IPS-18c (cell line): ENCODE data around the gene DDAH1.

Experiments
- H3K4me3 ChIP-seq: 2 replicates; pipeline ENCODE4 v1.7.0; 2013; ENCODE audit warnings: low read depth, mild to moderate bottlenecking, low read length, moderate library complexity; ENCODE audit not compliant: insufficient read depth
- H3K9me3 ChIP-seq: one replicate; pipeline ENCODE4 v1.6.1; 2013; ENCODE audit warnings: mild to moderate bottlenecking, low read length, moderate library complexity; ENCODE audit not compliant: control insufficient read depth, insufficient read depth

The DDAH1 gene

GRCh38 chr1:85315789-85316188 is 149.2 kb downstream of the DDAH1 start:
- no peak overlapping the region for H3K4me3 ChIP-seq
- no peaks in the 10 kb centered on the region for H3K9me3 ChIP-seq

DNA sequence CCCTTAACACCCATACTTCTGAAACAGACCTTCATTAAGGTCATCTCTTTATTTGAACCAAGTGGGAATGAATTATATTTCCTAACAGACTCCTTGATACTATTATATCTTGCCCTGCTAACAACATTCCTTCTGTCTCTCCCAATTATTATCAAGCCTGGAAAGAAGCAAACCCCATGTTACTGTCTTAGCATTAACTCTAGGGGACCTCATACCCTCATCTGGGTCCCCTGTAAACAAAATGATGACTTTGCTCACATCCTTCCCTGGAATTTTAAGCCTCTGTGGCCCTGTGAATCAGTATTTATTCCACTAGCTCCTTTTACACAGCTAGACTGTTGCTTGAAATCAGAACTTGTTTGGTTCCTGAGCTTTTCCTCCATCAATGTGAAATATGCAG is 150.2 kb downstream of the DDAH1 start:
- Histone ChIP-seq H3K9me3 (no peaks in the 10 kb centered on the region), H3K4me3 (no peak overlapping the region)

- no peaks in the 10 kb centered on the region for H3K9me3 ChIP-seq
- no peak overlapping the region for H3K4me3 ChIP-seq
Observed at GRCh38 chr1:85313888-85314696, 150.9 kb downstream of the DDAH1 start.

- no peaks in the 10 kb centered on the region for H3K9me3 ChIP-seq
- no peak overlapping the region for H3K4me3 ChIP-seq
Observed at GRCh38 chr1:85311818-85312217, 153.1 kb downstream of the DDAH1 start.

- H3K9me3 ChIP-seq = peaks cover 2% of the 10 kb centered on the region
- no peak overlapping the region for H3K4me3 ChIP-seq
Observed at GRCh38 chr1:85308833-85309350, 156.1 kb downstream of the DDAH1 start.

- Histone ChIP-seq H3K4me3 (peak overlapping the region; percentile 20; the same call in 1 of the 2 replicates), H3K9me3 (peaks cover 4% of the 10 kb centered on the region)
Observed at GRCh38 chr1:85307987-85308832, 156.7 kb downstream of the DDAH1 start.

DNA sequence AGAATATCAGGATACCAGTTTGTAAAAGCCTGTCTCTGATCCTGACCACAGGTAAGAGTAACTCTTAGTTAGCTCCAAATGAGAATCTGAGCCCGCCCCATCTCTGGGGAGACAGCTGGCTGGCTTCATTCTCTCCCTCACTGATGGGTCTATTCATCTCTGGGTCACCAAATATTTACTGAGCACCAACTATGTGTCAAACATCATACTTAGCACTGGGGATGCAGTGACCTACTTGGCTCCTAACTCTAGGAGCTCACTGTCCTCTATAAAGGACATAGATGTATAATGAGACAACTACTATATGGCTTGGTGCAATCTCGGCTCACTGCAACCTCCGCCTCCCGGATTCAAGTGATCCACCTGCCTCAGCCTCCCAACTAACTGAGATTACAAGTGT is 158.7 kb downstream of the DDAH1 start:
- peaks cover 8% of the 10 kb centered on the region for H3K9me3 ChIP-seq
- H3K4me3 ChIP-seq = no peak overlapping the region

DNA sequence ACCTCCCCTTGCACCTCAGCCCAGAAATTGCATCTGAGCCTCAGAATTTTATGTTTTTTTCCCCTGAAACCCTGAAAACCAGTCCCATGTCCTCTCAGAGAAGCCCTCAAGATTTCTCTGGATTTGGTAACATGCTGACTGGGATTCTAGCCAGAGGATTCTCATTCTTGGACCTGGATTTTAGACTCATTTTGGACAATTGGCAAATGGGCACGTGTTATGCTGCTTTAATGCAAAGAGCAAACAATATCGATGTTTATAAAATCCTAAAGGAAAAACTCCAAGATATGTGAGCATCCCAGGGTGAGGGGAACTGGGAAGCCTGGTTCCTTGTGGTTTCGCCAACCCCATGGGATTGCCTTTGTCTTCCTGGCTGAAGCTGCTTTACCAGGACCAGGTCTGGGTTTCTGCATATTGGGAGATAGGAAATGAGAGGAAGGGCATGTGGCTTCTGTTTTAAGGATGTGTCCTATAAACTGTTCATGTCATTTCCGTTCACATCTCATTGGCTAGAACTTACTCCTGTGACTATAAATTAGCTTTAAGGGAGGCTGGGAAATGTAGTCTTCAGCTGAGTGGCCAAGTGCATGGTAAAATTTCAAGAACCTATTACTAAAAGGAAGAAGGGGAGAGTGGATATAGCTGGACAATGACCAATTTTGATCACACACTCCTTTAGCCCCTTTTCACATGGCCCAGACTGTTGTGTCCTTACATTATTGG is 161.4 kb downstream of the DDAH1 start:
- Histone ChIP-seq H3K4me3 (no peak overlapping the region), H3K9me3 (peaks cover 8% of the 10 kb centered on the region)

DNA sequence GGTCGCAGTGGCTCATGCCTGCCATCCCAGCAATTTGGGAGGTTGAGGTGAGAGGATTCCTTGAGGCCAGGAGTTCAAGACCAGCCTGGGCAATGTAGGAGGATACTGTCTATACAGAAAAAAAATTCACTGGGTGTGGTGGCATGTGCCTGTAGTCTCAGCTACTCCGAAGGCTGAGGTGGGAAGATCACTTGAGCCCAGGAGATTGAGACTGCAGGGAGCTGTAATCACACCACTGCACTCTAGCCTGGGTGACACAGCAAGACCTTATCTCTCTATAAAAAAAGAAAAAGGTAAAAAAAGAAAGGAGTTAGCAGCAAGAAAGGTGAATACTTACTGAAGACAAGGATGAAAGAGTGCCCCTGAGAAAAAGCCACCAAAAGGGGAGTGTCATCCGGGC is 164.8 kb downstream of the DDAH1 start:
- Histone ChIP-seq H3K9me3 (peaks cover 6% of the 10 kb centered on the region), H3K4me3 (no peak overlapping the region)

GRCh38 chr1:85297855-85298629 is 166.9 kb downstream of the DDAH1 start:
- Histone ChIP-seq H3K9me3 (peaks cover 4% of the 10 kb centered on the region), H3K4me3 (no peak overlapping the region)

- no peak overlapping the region for H3K4me3 ChIP-seq
- peaks cover 3% of the 10 kb centered on the region for H3K9me3 ChIP-seq
Observed at GRCh38 chr1:85297538-85297854, 167.5 kb downstream of the DDAH1 start.

DNA sequence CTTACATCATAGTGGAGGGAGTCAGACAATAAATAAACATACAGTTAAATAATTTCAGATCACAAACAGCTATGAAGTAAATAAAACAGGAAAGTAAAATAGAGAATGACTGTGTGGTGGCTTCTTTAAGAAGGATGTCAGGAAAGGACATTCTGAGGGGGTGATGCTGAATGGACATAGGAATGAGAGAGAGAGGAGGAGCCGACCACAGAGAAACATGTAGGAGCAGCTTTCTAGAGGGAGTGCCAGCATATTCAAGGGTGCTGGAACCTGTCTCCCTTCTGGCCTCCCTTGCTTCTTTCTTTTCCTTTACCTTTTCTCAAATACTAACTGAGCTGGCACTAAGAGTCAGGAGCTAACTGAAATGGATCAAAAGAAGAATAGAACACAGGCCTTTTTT is 168.0 kb downstream of the DDAH1 start:
- no peaks in the 10 kb centered on the region for H3K9me3 ChIP-seq
- no peak overlapping the region for H3K4me3 ChIP-seq

DNA sequence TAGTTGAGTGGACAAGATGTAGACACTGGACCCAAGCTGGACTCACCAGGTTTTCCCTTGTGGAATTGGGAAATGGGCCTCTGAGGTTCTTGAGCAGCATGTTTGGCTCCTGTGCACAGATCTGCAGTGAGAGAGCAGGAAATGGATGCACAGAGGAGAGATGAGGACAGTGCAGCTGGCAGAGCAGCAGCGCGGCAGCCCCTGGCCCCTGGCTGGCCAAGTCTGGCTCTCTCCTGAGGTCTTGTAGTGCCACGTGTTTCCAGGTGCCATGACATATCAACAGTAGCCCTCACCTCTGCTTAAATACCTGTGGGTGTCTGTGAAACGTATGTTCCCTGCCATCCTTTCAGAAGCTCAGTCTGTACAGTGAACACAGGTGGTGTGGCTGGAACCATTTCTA is 169.3 kb downstream of the DDAH1 start:
- Histone ChIP-seq H3K9me3 (no peaks in the 10 kb centered on the region), H3K4me3 (no peak overlapping the region)

GRCh38 chr1:85295006-85295431 is 169.9 kb downstream of the DDAH1 start:
- no peaks in the 10 kb centered on the region for H3K9me3 ChIP-seq
- H3K4me3 ChIP-seq = no peak overlapping the region

GRCh38 chr1:85290826-85291225 is 174.1 kb downstream of the DDAH1 start:
- Histone ChIP-seq H3K4me3 (no peak overlapping the region), H3K9me3 (no peaks in the 10 kb centered on the region)

- Histone ChIP-seq H3K9me3 (no peaks in the 10 kb centered on the region), H3K4me3 (no peak overlapping the region)
Observed at GRCh38 chr1:85289848-85290335, 175.1 kb downstream of the DDAH1 start.
